ENCODE data around the gene MED27.

Gene MED27

GRCh38 chr9:131875828-131876485, 203.7 kb downstream of the MED27 start:
- no peak for DNase-seq (ENCODE audit: low read depth)
- TF ChIP-seq CTCF (IDR thresholded peaks at IDR 0.05; ENCODE audit: control insufficient read depth, extremely low read depth, insufficient read depth), result no peak
- no peak overlapping the region for H3K4me3 ChIP-seq (ENCODE audit: low read depth, low read length)

GRCh38 chr9:131874916-131875670, 204.6 kb downstream of the MED27 start:
- TF ChIP-seq CTCF (IDR thresholded peaks at IDR 0.05; ENCODE audit: control insufficient read depth, extremely low read depth, insufficient read depth), result no peak
- no peak for DNase-seq (ENCODE audit: low read depth)
- H3K4me3 ChIP-seq (ENCODE audit: low read depth, low read length), result no peak overlapping the region

- TF ChIP-seq CTCF (IDR thresholded peaks at IDR 0.05; ENCODE audit: control insufficient read depth, extremely low read depth, insufficient read depth), result no peak
- DNase-seq (ENCODE audit: low read depth), result no peak
- H3K4me3 ChIP-seq (ENCODE audit: low read depth, low read length), result no peak overlapping the region
These were observed 205.2 kb downstream of the MED27 start for GRCh38 chr9:131874447-131874846.

GRCh38 chr9:131873891-131874440, 205.7 kb downstream of the MED27 start:
- no peak for DNase-seq (ENCODE audit: low read depth)
- no peak for TF ChIP-seq CTCF (IDR thresholded peaks at IDR 0.05; ENCODE audit: control insufficient read depth, extremely low read depth, insufficient read depth)
- no peak overlapping the region for H3K4me3 ChIP-seq (ENCODE audit: low read depth, low read length)

GRCh38 chr9:131873335-131873734, 206.3 kb downstream of the MED27 start:
- no peak for TF ChIP-seq CTCF (IDR thresholded peaks at IDR 0.05; ENCODE audit: control insufficient read depth, extremely low read depth, insufficient read depth)
- no peak for DNase-seq (ENCODE audit: low read depth)
- H3K4me3 ChIP-seq (ENCODE audit: low read depth, low read length), result no peak overlapping the region

- no peak for DNase-seq (ENCODE audit: low read depth)
- no peak for TF ChIP-seq CTCF (IDR thresholded peaks at IDR 0.05; ENCODE audit: control insufficient read depth, extremely low read depth, insufficient read depth)
- no peak overlapping the region for H3K4me3 ChIP-seq (ENCODE audit: low read depth, low read length)
These were observed 207.0 kb downstream of the MED27 start for GRCh38 chr9:131872702-131873101.
